ENCODE results near the gene THBS3.

GRCh38 chr1:155196893-155197638 is 10.6 kb downstream of the THBS3 start:
- TF ChIP-seq POLR2AphosphoS5 (IDR thresholded peaks at IDR 0.05; ENCODE audit: low read depth, low read length) (no peak), CTCF (IDR thresholded peaks at IDR 0.05) (no peak), REST (IDR thresholded peaks at IDR 0.05; ENCODE audit: insufficient read depth in 1 of 2, low read depth in 2 of 2, low read length in 1 of 2) (no peak), TCF7L2 (IDR thresholded peaks at IDR 0.05; ENCODE audit: low read depth, low read length) (no peak), SIN3A (IDR thresholded peaks at IDR 0.05; ENCODE audit: borderline replicate concordance, insufficient read depth, low read depth, low read length) (no peak)
